Measurements from ENCODE around the gene DNAH9.

DNAH9 gene

DNA sequence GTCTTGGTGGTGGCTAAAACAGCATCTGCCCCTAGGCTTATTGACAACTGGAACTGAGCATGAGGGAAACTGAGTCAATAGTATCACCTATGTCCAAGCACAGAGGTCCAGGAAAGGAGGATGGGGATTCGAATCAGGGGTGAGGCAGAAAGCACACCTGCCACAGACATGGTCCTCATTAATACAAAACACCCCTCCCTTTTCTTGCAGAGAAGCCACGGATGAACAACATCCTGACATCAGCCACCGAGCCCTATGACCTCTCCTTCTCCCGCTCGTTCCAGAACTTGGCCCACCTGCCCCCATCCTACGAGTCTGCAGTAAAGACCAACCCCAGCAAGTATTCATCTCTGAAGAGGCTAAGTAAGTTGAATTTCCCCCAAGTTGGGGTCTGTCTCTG is 42.7 kb upstream of the DNAH9 start:
- no peak for DNase-seq (ENCODE audit: low read depth)
- TF ChIP-seq, protein P1, sequence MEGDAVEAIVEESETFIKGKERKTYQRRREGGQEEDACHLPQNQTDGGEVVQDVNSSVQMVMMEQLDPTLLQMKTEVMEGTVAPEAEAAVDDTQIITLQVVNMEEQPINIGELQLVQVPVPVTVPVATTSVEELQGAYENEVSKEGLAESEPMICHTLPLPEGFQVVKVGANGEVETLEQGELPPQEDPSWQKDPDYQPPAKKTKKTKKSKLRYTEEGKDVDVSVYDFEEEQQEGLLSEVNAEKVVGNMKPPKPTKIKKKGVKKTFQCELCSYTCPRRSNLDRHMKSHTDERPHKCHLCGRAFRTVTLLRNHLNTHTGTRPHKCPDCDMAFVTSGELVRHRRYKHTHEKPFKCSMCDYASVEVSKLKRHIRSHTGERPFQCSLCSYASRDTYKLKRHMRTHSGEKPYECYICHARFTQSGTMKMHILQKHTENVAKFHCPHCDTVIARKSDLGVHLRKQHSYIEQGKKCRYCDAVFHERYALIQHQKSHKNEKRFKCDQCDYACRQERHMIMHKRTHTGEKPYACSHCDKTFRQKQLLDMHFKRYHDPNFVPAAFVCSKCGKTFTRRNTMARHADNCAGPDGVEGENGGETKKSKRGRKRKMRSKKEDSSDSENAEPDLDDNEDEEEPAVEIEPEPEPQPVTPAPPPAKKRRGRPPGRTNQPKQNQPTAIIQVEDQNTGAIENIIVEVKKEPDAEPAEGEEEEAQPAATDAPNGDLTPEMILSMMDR (conservative IDR thresholded peaks at IDR 0.05; ENCODE audit: low read depth, low read length), result no peak
- H3K4me3 ChIP-seq (ENCODE audit: low read length), result no peak overlapping the region

DNA sequence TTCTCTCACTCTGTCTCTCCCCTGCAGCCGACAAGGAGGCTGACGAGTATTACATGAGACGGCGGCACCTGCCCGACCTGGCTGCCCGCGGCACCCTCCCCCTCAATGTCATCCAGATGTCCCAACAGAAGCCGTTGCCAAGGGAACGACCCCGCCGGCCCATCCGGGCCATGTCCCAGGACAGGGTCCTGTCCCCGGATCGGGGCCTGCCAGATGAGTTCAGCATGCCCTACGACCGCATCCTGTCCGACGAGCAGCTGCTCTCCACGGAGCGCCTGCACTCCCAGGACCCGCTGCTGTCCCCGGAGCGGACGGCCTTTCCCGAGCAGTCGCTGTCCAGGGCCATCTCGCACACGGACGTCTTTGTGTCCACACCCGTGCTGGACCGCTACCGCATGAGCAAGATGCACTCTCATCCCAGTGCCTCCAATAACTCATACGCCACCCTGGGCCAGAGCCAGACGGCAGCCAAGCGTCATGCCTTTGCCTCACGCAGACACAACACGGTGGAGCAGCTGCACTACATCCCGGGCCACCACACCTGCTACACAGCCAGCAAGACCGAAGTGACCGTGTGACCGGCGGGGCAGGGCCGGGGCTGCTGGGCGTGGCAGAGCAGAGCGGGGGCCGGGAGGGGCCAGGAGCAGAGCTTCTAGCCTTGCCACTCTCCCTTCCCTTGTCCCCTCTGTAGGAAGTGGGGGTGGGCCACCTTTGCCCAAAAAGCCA is 40.4 kb upstream of the DNAH9 start:
- no peak overlapping the region for H3K4me3 ChIP-seq (ENCODE audit: low read length)
- TF ChIP-seq, protein P1 (conservative IDR thresholded peaks at IDR 0.05; ENCODE audit: low read depth, low read length), result no peak
- DNase-seq (ENCODE audit: low read depth), result no peak

DNA sequence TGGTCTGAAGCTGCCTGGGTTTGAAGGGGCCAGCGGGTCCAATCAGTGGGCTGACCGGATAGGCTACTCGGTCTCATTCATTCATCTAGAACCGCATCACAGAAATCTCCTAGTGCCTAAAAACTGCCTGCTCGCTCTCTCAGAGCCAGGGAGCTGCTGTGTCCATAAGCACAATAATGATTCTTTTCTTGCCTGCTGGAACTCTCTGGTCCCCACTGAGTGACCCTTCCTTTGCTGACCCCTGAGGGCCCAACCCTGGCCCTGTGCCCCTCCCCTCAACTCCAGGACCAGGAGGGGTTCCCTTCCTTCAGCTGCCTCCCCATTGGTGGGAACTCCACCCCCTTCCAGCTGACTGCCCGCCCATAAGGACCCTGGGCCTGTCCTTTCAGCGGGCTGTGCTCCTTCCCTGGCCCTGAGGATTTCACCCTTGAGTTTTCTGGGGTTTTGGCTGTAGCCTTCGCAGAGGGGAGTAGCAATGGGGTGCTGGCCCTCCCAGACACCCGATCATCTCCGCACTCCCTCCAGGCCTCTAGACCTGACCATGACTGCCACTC is 39.5 kb upstream of the DNAH9 start:
- DNase-seq (ENCODE audit: low read depth), result no peak
- TF ChIP-seq, protein P1 (conservative IDR thresholded peaks at IDR 0.05; ENCODE audit: low read depth, low read length), result no peak
- H3K4me3 ChIP-seq (ENCODE audit: low read length), result no peak overlapping the region

DNA sequence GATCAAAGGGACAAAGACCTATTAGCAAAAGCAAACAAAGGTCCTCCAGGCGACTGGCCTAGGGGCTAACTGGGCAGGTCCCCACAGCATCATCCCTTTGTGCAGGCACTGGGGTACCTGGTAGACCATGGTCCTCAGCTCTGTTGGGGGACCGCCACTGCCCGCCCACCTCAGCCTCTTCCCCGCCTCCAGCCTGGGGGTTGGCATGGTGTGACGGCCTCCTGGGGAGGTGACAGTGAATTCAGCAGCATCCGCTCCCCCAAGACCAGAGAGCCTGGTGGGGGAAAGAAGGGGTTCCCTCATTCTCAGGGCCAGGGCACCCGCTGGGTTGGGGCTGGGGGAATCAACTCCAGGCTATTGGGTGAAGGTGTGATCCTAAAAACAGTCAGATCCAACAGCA is 38.7 kb upstream of the DNAH9 start:
- no peak for DNase-seq (ENCODE audit: low read depth)
- TF ChIP-seq, protein P1 (conservative IDR thresholded peaks at IDR 0.05; ENCODE audit: low read depth, low read length), result no peak
- no peak overlapping the region for H3K4me3 ChIP-seq (ENCODE audit: low read length)

DNA sequence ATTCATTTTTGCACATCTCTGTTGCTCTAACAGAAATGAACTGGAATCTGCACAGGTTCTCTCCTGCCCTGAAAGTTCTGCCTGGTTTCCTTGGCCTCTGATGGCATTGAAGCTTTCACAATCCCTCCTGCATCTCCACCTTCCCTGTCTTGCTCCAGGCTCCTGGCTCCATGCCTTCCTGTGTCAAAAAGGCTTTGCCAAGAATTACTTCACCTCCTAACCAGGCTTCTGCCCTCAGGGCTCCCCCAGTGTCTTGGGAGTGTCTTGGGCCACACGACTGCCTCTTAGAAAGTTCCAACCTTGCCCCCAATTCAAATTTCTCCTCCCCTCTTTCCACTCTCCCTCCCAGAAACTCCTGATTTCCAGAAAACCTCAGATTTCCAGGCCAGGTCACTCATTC is 37.0 kb upstream of the DNAH9 start:
- TF ChIP-seq, protein P1 (conservative IDR thresholded peaks at IDR 0.05; ENCODE audit: low read depth, low read length), result no peak
- no peak overlapping the region for H3K4me3 ChIP-seq (ENCODE audit: low read length)
- no peak for DNase-seq (ENCODE audit: low read depth)

DNA sequence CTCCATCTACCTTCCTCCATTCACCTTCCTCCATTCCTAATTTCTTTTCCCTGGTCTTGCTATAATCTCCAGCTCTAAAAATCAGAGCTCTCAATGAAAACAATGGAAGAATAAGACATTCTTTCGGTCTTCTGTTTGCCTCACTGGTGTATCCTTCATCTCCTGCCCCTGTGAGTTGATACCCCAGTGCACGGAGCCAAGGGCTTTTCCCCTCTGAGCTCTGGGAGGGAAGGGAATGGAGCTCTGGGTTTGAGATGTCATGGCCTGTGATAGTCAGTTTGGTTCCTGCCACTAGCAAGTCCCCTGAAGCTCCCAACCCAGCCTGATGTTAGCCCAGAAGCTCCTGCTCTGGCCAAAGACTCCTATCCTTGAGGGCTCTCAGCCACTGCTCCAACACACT is 36.6 kb upstream of the DNAH9 start:
- TF ChIP-seq, protein P1 (conservative IDR thresholded peaks at IDR 0.05; ENCODE audit: low read depth, low read length), result no peak
- DNase-seq (ENCODE audit: low read depth), result no peak
- H3K4me3 ChIP-seq (ENCODE audit: low read length), result no peak overlapping the region

Data from retinal pigment epithelial cell (primary cell).